ENCODE results near the gene PCYT2. TPM values are rescaled to one million over a fixed set of nuclear protein-coding genes. Genes with fewer than 3 reads are reported as not detected.

PCYT2 gene
- total RNA-seq, 2 donors from 2014 or later: 47.5 to 71.6 TPM

GRCh38 chr17:81934098-81934757 lies 23.0 kb upstream of the PCYT2 start:
- H3K9ac ChIP-seq (ENCODE audit: low read depth in 2 of 2, low read length in 2 of 2): no peak overlapping the region
- no peak for DNase-seq
- H3K9me3 ChIP-seq: no peaks in the 10 kb centered on the region
- no peaks in the 10 kb centered on the region for H3K36me3 ChIP-seq
- H3K4me1 ChIP-seq: peaks cover 4% of the 10 kb centered on the region
- no peak overlapping the region for H3K4me3 ChIP-seq
- no peak for TF ChIP-seq CTCF (IDR thresholded peaks at IDR 0.05)
- H3K27ac ChIP-seq: no peak overlapping the region
- intact Hi-C loops (cut with DNase I): no loop called here
- peaks cover under 1% of the 10 kb centered on the region for H3K27me3 ChIP-seq

- Histone ChIP-seq H3K4me1 (peaks cover 7% of the 10 kb centered on the region), H3K36me3 (no peaks in the 10 kb centered on the region), H3K4me3 (no peak overlapping the region), H3K27ac (no peak overlapping the region), H3K27me3 (peaks cover 9% of the 10 kb centered on the region), H3K9ac (ENCODE audit: low read depth in 2 of 2, low read length in 2 of 2) (no peak overlapping the region), H3K9me3 (no peaks in the 10 kb centered on the region)
- intact Hi-C loops (cut with DNase I): no loop called here
- no peak for DNase-seq
- no peak for TF ChIP-seq CTCF (IDR thresholded peaks at IDR 0.05)
Observed at GRCh38 chr17:81933178-81933699, 22.0 kb upstream of the PCYT2 start.

- Histone ChIP-seq H3K9me3 (no peaks in the 10 kb centered on the region), H3K27me3 (peaks cover 9% of the 10 kb centered on the region), H3K36me3 (no peaks in the 10 kb centered on the region), H3K9ac (ENCODE audit: low read depth in 2 of 2, low read length in 2 of 2) (no peak overlapping the region), H3K4me1 (peaks cover 6% of the 10 kb centered on the region), H3K27ac (no peak overlapping the region), H3K4me3 (no peak overlapping the region)
- intact Hi-C loops (cut with DNase I): no loop called here
- peak; percentile 18 for DNase-seq
- no peak for TF ChIP-seq CTCF (IDR thresholded peaks at IDR 0.05)
Observed at GRCh38 chr17:81932333-81932983, 21.3 kb upstream of the PCYT2 start.

GRCh38 chr17:81931557-81932332 lies 20.5 kb upstream of the PCYT2 start:
- H3K27ac ChIP-seq: no peak overlapping the region
- peaks cover 6% of the 10 kb centered on the region for H3K4me1 ChIP-seq
- intact Hi-C loops (cut with DNase I): no loop called here
- H3K9me3 ChIP-seq: no peaks in the 10 kb centered on the region
- no peak for TF ChIP-seq CTCF (IDR thresholded peaks at IDR 0.05)
- no peaks in the 10 kb centered on the region for H3K36me3 ChIP-seq
- no peak overlapping the region for H3K4me3 ChIP-seq
- DNase-seq: no peak
- no peak overlapping the region for H3K9ac ChIP-seq (ENCODE audit: low read depth in 2 of 2, low read length in 2 of 2)
- peaks cover 9% of the 10 kb centered on the region for H3K27me3 ChIP-seq

GRCh38 chr17:81931189-81931556 lies 20.0 kb upstream of the PCYT2 start:
- Histone ChIP-seq H3K4me1 (peaks cover 6% of the 10 kb centered on the region), H3K36me3 (no peaks in the 10 kb centered on the region), H3K27ac (no peak overlapping the region), H3K27me3 (peaks cover 9% of the 10 kb centered on the region), H3K9ac (ENCODE audit: low read depth in 2 of 2, low read length in 2 of 2) (no peak overlapping the region), H3K4me3 (no peak overlapping the region), H3K9me3 (no peaks in the 10 kb centered on the region)
- intact Hi-C loops (cut with DNase I): no loop called here
- DNase-seq: no peak
- TF ChIP-seq CTCF (IDR thresholded peaks at IDR 0.05): no peak
